Activated CD4-positive, CD25-positive, alpha-beta regulatory T cell treated with anti-CD3 and anti-CD28 coated beads, Interleukin-2, amount 50 U/mL, for 16 hours (primary cell): Measurements from ENCODE around the gene MCF2L.
"Not testable (repeated sequence)": the region's sequence is repeated elsewhere in the genome, so short reads cannot be mapped to it uniquely, and the experiment has no call there.

Experiments
- DNase-seq: peaks from one replicate; pipeline ENCODE4 v3.0.0-alpha.2; 2020; ENCODE audit warnings: low read depth, low spot score

MCF2L gene, protein sequence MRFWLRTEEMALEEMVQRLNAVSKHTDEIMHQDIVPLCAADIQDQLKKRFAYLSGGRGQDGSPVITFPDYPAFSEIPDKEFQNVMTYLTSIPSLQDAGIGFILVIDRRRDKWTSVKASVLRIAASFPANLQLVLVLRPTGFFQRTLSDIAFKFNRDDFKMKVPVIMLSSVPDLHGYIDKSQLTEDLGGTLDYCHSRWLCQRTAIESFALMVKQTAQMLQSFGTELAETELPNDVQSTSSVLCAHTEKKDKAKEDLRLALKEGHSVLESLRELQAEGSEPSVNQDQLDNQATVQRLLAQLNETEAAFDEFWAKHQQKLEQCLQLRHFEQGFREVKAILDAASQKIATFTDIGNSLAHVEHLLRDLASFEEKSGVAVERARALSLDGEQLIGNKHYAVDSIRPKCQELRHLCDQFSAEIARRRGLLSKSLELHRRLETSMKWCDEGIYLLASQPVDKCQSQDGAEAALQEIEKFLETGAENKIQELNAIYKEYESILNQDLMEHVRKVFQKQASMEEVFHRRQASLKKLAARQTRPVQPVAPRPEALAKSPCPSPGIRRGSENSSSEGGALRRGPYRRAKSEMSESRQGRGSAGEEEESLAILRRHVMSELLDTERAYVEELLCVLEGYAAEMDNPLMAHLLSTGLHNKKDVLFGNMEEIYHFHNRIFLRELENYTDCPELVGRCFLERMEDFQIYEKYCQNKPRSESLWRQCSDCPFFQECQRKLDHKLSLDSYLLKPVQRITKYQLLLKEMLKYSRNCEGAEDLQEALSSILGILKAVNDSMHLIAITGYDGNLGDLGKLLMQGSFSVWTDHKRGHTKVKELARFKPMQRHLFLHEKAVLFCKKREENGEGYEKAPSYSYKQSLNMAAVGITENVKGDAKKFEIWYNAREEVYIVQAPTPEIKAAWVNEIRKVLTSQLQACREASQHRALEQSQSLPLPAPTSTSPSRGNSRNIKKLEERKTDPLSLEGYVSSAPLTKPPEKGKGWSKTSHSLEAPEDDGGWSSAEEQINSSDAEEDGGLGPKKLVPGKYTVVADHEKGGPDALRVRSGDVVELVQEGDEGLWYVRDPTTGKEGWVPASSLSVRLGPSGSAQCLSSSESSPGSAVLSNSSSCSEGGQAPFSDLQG

DNA sequence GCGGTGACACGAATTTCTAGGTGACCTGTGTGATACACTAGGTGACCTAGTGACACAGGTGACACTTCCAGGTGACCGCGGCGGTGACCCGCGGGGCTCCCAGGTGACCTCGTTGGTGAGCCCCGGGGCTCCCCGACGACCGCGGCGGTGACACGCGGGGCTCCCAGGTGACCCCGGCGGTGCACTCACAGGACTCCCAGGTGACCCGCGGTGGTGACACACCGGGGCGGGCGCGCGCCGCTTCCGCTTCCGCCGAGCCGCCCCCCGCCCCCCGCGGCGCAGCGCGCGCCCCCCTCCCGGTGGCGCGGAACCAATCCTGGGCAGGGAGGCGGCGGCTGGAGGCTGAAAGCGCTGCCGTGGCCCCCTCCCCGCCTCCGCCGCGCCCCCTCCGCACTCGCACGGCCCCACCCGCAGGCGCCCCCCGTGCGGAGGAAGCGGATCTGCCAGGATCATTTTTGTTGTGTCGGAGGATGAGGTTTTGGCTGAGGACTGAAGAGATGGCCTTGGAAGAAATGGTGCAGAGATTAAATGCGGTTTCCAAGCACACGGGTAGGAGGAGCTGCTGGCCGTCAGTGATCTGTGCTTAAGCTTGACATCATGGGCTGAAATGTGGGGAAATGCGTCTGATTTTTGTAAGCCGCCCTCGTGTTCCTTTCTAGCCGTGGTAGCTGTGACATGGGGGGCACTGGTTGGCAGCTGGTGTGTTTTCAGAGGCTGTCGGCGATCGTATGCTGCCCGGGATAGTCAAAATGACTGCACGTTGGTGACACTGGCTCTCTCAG lies at the start of gene MCF2L:
Gene MCF2L, plus strand, starts transcription at position 305 of the 782 bp plus-strand sequence. Its CDS starts 166 bp downstream, at position 471.
- DNase-seq = peak; percentile 10

DNA sequence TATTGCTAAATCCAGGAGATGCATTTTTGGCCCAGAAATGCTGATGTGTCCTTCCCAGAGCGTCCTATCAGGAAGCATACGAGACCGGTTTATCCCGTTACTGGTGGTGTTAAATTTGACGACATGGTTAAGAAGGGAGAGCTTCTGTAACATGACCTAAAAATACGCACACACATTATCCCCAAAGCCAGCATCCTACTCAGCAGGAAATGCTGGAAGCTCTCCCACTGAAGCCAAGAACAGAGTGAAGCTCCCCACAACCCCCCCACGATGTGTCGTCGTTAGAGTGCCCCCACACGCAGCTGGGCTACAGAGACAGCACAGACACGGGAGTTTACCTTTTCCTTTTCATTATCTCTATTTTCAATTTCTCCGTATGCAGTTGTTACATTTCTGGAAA lies 45.1 kb upstream of the MCF2L start:
- DNase-seq = no peak

DNA sequence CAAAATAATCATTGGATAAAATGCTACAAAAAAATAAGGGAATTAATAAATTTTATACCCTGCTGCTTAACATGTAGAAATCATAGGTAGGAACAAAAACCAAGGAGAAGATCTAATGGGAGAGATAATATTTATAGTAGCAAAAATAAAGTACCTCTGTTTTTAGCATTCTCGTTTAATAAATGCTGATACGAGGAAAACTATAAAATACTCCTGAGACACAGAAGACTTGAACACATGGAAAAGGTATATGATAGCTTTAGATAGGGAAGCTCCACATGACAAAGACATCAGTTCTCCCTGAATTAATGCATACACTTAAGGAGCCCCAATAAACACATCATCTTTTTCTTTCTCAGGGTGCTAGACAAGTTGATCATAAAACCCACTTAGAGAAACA lies 44.6 kb upstream of the MCF2L start:
- no peak for DNase-seq

DNA sequence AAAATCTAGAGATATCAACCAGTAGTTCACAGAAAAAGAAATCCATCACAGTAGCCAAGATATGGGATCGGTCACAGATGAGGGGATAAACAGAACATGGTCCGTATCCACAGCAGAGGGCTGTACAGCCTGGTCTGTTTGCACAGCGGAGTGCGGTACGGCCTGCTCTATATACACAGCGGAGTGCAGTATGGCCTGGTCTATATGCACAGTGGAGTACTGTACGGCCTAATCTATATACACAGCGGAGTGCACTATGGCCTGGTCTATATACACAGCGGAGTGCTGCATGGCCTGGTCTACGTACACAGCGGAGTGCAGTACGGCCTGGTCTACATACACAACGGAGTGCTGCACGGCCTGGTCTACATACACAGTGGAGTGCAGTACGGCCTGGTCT lies 43.0 kb upstream of the MCF2L start:
- no peak for DNase-seq

DNA sequence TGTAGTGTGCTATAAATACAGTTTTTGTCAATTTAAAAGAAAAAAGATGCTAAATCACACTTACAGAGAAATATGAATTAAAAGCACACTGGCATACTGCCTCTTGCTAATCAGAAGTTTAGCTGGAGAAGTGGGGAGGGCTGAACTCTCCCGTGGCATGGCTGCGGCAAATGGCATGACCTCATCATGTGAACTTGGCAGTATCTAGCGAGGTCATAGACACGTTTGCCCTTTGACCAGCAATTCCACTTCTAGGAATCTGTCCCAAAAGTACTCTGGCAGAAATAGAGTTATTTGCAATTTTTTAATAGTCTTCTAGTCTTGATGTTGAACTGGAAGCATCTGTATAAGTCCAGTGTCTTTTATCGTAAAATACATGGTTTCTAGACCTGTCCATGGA lies 42.0 kb upstream of the MCF2L start:
- no peak for DNase-seq

- DNase-seq = no peak
Observed at GRCh38 chr13:112928020-112928971, 40.7 kb upstream of the MCF2L start.

- no peak for DNase-seq
Observed at GRCh38 chr13:112928972-112929782, 39.8 kb upstream of the MCF2L start.

DNA sequence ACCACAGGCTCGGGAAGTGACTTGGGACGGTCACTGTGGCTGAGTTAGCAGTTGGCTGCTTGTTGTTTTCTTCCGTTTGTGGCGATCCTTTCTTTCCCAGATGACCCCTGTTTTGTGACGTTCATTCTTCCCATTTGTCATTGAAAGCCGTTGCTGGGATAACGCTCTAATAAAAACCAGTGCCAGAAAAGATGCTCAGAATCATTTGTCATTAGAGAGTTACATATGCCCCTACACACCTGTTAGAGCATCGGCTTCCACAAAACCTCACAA lies 39.3 kb upstream of the MCF2L start:
- DNase-seq = no peak

- no peak for DNase-seq
Observed at GRCh38 chr13:112930192-112930591, 38.8 kb upstream of the MCF2L start.

DNA sequence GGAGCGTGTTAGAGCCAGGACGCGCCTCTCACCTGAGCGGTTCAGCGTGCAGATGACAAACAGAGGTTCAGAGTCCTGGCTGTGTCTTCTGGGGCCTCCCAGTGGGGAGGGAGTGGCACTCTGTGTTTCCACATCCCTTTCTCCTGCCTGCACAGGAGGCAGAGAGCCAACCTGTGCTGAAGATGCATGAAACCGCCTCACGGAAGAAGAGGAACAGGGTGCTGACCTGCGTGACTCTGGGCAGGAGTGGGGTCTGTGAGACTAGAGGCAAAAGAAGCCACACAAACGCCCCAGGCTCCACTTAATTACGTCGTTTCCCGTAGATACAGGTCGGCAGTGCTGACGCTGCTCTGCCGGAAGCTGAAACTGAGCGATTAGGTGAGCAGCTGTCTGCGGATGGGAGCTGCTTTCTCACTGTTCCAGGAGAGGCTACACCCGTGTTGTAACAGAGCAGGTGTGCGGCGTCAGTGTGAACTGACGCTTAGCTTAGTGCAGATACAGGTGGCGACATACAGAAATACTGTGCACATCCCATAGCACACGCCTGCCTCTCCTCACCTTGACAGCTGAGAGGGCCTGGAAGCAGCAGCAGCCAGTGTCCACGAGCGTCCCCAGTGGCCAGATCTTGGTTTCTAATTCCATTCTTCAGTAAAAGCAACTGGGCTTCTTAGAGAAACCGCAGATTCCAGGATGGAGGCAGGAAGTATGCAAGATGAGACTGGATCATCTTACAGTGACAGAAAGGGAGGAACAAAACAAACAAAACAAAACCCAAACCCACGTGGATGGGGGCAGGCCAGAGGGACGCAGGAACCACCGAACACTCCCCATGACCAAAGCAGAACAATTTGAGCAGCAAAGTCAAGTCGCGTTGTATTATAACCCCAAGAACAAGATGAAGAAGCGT lies 37.7 kb upstream of the MCF2L start:
- DNase-seq = no peak

DNA sequence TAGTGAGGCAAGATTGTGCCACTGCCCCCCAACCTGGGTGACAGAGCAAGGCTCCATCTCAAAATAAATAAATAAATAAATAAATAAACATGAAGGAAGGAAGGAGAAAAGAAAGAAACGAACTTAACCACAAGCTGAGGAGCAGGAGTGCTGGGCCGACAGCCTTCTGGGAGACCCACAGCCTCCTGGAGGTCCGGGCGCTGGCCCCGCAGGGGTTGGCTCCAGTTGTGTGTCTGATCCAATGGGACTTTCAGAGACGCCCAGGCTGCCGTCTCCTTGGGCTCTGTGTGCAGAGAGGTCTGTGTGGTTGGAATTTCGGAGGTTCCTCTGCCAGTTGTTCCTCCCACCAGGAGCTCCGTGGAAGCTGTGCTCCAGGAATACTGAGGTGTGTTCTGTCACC lies 36.0 kb upstream of the MCF2L start:
- no peak for DNase-seq

DNA sequence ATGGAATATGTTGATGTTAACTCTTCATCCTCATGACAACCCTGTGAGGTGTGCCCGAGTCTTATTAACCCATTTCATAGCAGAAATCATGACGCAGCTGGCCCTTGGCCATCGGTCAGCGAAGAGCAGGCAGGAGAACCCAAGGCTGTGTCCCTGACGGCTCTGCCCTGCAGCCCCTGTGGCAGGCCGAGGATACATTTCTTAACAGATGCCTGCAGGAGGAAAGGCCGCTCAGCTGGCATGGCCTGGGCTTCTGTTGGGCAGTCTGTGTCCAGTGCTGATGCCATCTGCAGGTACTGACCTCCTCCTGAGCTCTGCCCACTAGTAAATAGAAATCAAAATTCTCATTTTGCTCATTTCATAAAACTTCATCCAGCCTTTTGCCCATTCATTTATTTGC lies 35.4 kb upstream of the MCF2L start:
- no peak for DNase-seq

- no peak for DNase-seq
Observed at GRCh38 chr13:112934078-112934477, 34.9 kb upstream of the MCF2L start.

- no peak for DNase-seq
Observed at GRCh38 chr13:112938680-112939079, 30.3 kb upstream of the MCF2L start.

GRCh38 chr13:112940236-112940635 lies 28.8 kb upstream of the MCF2L start:
- no peak for DNase-seq

GRCh38 chr13:112941349-112941748 lies 27.7 kb upstream of the MCF2L start:
- DNase-seq = no peak

- not testable (repeated sequence) for DNase-seq
Observed at GRCh38 chr13:112941765-112942164, 27.2 kb upstream of the MCF2L start.

DNA sequence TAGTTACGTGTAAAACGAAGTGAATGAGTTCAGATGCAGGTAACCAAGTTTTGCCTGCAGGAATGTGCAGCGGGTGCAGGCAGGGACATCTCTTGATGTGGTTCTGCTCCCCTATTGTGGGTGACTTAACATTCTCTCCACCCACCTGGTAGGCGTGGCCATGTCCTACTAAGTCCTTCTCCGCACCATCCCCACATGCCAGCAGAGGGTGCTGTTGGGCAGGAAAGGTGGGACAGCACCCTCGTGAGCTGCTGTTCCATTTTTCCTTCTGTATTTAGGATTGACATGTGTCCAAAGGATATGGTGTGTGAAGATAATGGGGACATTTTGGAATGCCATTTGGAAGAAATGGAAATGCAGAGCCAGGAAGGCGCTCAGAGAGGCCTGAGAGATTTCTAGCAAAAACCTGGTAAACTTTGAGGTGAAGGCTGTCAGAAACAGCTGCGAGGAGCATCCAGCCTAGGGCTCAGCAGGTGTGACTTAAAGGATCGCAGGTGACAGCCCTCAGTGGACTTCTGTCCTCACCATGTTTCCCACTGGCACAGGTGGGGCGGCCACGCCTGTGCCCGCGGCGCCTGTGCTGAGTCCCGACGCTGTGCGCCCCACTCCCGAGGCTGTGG lies 26.2 kb upstream of the MCF2L start:
- peak; percentile 87 for DNase-seq
